HEK293 (cell line): Measurements from ENCODE around the gene CIPC.

Experiments
- CTCF ChIA-PET: fragments of 350-600 bp; formaldehyde crosslinking; extraction: SDS; loops from one replicate; lab custom pipeline; 2021; ENCODE audit warnings: antibody characterized with exemption; lab: Yijun Ruan, JAX
- POLR2A ChIA-PET: fragments of 300-600 bp; formaldehyde crosslinking; extraction: SDS; loops from one replicate; lab custom pipeline; 2020; ENCODE audit warnings: antibody characterized with exemption, inconsistent platforms; lab: Yijun Ruan, JAX
- H3K27ac ChIP-seq: fragments of 200-500 bp; sonication (Bioruptor generic); 2 replicates; pipeline ENCODE4 v1.5.1; 2014; ENCODE audit warnings: low read depth, low read length, control low read depth, inconsistent platforms; ENCODE audit errors: extremely low read depth
- H3K36me3 ChIP-seq, 2 experiments: fragments of 200-500 bp in 1 of 2; sonication (Bioruptor generic) in 1 of 2; 1 replicate in 1 of 2; 2 replicates in 1 of 2; pipeline ENCODE4 v1.5.1; 2014 to 2017; ENCODE audit warnings: inconsistent platforms in 2 of 2, low read length in 2 of 2; ENCODE audit not compliant: control insufficient read depth in 2 of 2, insufficient read depth in 1 of 2
- H3K4me1 ChIP-seq: fragments of 200-500 bp; sonication (Bioruptor generic); 2 replicates; pipeline ENCODE4 v1.5.1; 2014; ENCODE audit warnings: mild to moderate bottlenecking, low read length, inconsistent platforms; ENCODE audit not compliant: control insufficient read depth, insufficient read depth
- H3K4me3 ChIP-seq: 2 replicates; pipeline ENCODE4 v1.5.1; 2011; ENCODE audit warnings: low read depth, mild to moderate bottlenecking, control low read depth, low read length, moderate library complexity
- H3K9me3 ChIP-seq: fragments of 200-500 bp; sonication (Bioruptor generic); 2 replicates; pipeline ENCODE4 v1.5.1; 2014; ENCODE audit warnings: low read depth, low read length, inconsistent platforms; ENCODE audit not compliant: control insufficient read depth, insufficient read depth
- GFI1B ChIP-seq: fragments of 450-650 bp; formaldehyde crosslinking; IDR thresholded peaks from 2 replicates; pipeline ENCODE4 v1.5.1; 2016; ENCODE audit warnings: missing biosample characterization, missing genetic modification characterization
- GLIS2 ChIP-seq: fragments of 450-650 bp; formaldehyde crosslinking; IDR thresholded peaks from 2 replicates; pipeline ENCODE4 v1.5.1; 2016; ENCODE audit warnings: missing biosample characterization, missing genetic modification characterization
- HOXC10 ChIP-seq: sonication (generic); formaldehyde crosslinking; IDR thresholded peaks from 2 replicates; pipeline ENCODE4 v1.8.1; 2023; ENCODE audit warnings: mild to moderate bottlenecking, missing genetic modification reagents
- PRDM1 ChIP-seq: fragments of 450-650 bp; formaldehyde crosslinking; IDR thresholded peaks from 2 replicates; pipeline ENCODE4; 2016; ENCODE audit warnings: missing biosample characterization, missing genetic modification characterization
- ZBTB21 ChIP-seq: fragments of 450-650 bp; formaldehyde crosslinking; IDR thresholded peaks from 2 replicates; pipeline ENCODE4 v1.5.1; 2017; ENCODE audit warnings: missing biosample characterization, missing genetic modification characterization
- ZNF155 ChIP-seq: fragments of 450-650 bp; formaldehyde crosslinking; IDR thresholded peaks from 2 replicates; pipeline ENCODE4 v1.5.1; 2016; ENCODE audit warnings: missing biosample characterization, missing genetic modification characterization
- ZNF292 ChIP-seq: fragments of 450-650 bp; formaldehyde crosslinking; IDR thresholded peaks from 2 replicates; pipeline ENCODE4 v1.5.1; 2016; ENCODE audit warnings: low read depth, missing biosample characterization, missing genetic modification characterization, borderline replicate concordance
- ZNF311 ChIP-seq: fragments of 450-650 bp; formaldehyde crosslinking; IDR thresholded peaks from 2 replicates; pipeline ENCODE4 v1.5.1; 2017; ENCODE audit warnings: missing biosample characterization, missing genetic modification characterization, borderline replicate concordance
- ZNF324 ChIP-seq: fragments of 450-650 bp; formaldehyde crosslinking; IDR thresholded peaks from 2 replicates; pipeline ENCODE4 v1.5.1; 2016; ENCODE audit warnings: missing biosample characterization, missing genetic modification characterization
- ZNF549 ChIP-seq: fragments of 450-650 bp; IDR thresholded peaks from 2 replicates; pipeline ENCODE4 v1.5.1; 2018; ENCODE audit warnings: missing biosample characterization, missing genetic modification characterization, mild to moderate bottlenecking, inconsistent platforms, moderate library complexity
- TF ChIP-seq, protein P1 (sequence below): fragments of 450-650 bp; formaldehyde crosslinking; conservative IDR thresholded peaks from 2 replicates; pipeline ENCODE4 v1.5.1; 2016; ENCODE audit warnings: low read depth, missing biosample characterization, missing genetic modification characterization
- TF ChIP-seq, protein P2 (sequence below): fragments of 450-650 bp; formaldehyde crosslinking; IDR thresholded peaks from 2 replicates; pipeline ENCODE4 v1.5.1; 2017; ENCODE audit warnings: missing biosample characterization, missing genetic modification characterization
- TF ChIP-seq, protein P3 (sequence below): fragments of 450-650 bp; formaldehyde crosslinking; IDR thresholded peaks from 2 replicates; pipeline ENCODE4 v1.5.0; 2017; ENCODE audit warnings: missing biosample characterization, missing genetic modification characterization, borderline replicate concordance
- TF ChIP-seq, protein P4 (sequence below): fragments of 450-650 bp; formaldehyde crosslinking; IDR thresholded peaks from 2 replicates; pipeline ENCODE4 v1.5.1; 2016; ENCODE audit warnings: missing biosample characterization, missing genetic modification characterization
- TF ChIP-seq, protein P5 (sequence below): fragments of 450-650 bp; formaldehyde crosslinking; IDR thresholded peaks from 2 replicates; pipeline ENCODE4 v1.5.1; 2016; ENCODE audit warnings: missing biosample characterization, missing genetic modification characterization

CIPC gene

DNA sequence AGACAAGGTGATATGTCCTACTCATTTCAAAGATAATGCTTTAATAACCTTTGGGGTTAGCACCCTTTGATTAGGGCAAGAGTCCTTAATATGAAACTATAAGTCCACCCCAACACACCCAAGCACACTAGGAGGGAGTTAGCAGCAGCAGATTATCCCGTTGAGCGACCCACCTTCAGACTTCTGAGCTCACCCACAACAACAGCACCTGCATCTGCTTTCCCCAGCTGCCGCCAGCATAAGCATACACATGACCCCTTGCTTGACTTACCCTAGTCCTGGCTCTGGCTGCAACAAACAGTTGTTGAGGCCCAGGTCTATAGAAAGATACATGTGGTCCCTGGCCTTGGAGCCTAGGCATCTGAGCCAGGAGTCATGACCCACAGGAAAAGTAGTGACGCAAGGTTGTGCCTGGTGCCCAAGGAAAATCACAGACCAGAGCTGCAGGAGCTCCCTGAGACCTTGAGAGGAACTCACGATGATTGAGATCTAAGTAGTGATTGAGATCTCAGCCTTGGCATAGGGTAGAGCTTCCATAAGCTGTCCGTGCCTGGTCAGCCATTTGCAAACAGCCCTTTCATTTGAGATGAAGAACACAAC lies 24.6 kb downstream of the CIPC start:
- Histone ChIP-seq H3K36me3 (peaks cover 0 to 6% of the 10 kb centered on the region in 2 experiments; a peak in 2 of 3 replicates), H3K4me3 (no peak overlapping the region), H3K4me1 (no peaks in the 10 kb centered on the region; the same call in 1 of the 2 replicates), H3K9me3 (no peaks in the 10 kb centered on the region), H3K27ac (no peak overlapping the region)
- TF ChIP-seq, protein P1, sequence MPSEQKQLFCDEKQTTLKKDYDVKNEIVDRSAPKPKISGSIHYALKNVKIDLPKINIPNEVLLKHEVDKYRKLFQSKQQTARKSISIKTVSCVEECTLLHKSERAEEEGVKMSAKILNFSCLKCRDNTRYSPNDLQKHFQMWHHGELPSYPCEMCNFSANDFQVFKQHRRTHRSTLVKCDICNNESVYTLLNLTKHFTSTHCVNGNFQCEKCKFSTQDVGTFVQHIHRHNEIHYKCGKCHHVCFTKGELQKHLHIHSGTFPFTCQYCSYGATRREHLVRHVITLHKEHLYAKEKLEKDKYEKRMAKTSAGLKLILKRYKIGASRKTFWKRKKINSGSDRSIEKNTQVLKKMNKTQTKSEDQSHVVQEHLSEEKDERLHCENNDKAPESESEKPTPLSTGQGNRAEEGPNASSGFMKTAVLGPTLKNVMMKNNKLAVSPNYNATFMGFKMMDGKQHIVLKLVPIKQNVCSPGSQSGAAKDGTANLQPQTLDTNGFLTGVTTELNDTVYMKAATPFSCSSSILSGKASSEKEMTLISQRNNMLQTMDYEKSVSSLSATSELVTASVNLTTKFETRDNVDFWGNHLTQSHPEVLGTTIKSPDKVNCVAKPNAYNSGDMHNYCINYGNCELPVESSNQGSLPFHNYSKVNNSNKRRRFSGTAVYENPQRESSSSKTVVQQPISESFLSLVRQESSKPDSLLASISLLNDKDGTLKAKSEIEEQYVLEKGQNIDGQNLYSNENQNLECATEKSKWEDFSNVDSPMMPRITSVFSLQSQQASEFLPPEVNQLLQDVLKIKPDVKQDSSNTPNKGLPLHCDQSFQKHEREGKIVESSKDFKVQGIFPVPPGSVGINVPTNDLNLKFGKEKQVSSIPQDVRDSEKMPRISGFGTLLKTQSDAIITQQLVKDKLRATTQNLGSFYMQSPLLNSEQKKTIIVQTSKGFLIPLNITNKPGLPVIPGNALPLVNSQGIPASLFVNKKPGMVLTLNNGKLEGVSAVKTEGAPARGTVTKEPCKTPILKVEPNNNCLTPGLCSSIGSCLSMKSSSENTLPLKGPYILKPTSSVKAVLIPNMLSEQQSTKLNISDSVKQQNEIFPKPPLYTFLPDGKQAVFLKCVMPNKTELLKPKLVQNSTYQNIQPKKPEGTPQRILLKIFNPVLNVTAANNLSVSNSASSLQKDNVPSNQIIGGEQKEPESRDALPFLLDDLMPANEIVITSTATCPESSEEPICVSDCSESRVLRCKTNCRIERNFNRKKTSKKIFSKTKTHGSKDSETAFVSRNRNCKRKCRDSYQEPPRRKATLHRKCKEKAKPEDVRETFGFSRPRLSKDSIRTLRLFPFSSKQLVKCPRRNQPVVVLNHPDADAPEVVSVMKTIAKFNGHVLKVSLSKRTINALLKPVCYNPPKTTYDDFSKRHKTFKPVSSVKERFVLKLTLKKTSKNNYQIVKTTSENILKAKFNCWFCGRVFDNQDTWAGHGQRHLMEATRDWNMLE: no peak
- TF ChIP-seq ZNF311 (tag by site-specific recombination) (no peak), ZNF292 (tag by site-specific recombination) (no peak)
- CTCF ChIA-PET: interaction anchor here (0.7 to 2.4 kb wide), 6 partner anchors 13 to 249 kb away, joined by 3 to 16 read pairs (median 9); no protein-coding TSS in a partner anchor
- POLR2A ChIA-PET: interaction anchor here (1.4 kb wide), 1 partner anchor 24 kb away, joined by 4 read pairs; the partner anchor contains the start of gene CIPC

DNA sequence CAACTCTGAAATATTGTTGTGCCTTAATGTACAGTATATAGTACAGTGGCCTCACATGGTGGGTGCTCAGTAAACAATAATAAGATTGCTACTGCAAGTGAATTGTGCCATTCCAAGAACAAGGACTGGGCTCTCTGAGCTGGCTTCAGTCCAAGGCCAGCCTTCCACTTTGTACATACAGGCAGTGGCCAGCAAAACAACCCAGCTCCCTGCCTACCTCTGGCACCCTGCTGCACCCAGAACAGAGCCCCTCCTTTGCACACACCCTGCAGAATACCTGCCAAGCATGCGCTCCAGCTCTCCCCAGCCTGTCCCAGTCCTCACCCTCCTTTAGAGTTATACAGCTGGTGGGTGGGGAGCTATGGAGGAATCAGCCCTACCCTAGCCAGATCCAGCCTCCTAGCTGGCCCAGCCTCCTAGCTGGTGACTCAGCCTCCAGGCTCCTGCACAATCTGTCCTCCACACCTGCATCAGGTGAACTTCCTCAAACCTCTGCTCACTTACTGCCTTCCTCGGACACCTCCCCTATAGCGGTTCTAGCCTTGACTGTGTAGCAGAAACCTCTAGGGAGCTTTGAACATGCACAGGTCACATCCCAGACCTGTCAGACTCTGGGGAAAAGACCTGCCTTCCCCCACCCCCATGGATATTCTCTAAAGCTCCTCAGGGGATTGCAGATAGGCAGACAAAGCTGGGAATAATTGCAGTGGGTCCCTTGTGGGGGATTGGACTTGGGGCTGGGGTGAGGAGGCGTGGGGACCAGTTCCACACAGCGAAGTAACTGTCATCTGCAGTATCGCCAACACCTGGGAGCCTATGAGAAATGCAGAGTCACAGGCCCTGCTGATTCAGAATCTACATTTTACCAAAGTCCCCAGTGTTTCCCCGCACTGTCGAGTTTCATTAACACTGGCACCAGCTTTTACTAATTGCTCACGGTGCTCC lies 25.6 kb downstream of the CIPC start:
- H3K9me3 ChIP-seq: no peaks in the 10 kb centered on the region
- no peaks in the 10 kb centered on the region; the same call in 1 of the 2 replicates for H3K4me1 ChIP-seq
- ChIA-PET POLR2A (interaction anchor here (1.0 to 1.4 kb wide), 2 partner anchors 11 to 25 kb away, joined by 3 to 4 read pairs; partner anchors contain the start of gene CIPC), CTCF (interaction anchor here (0.5 to 2.4 kb wide), 23 partner anchors 9 to 707 kb away, joined by 3 to 19 read pairs (median 4); partner anchors contain the start of gene ZDHHC22)
- no peak overlapping the region for H3K27ac ChIP-seq
- peaks cover 0 to 6% of the 10 kb centered on the region in 2 experiments; a peak in 2 of 3 replicates for H3K36me3 ChIP-seq
- H3K4me3 ChIP-seq: no peak overlapping the region
- no peak for TF ChIP-seq GLIS2 (tag by site-specific recombination)
- TF ChIP-seq, protein P2, sequence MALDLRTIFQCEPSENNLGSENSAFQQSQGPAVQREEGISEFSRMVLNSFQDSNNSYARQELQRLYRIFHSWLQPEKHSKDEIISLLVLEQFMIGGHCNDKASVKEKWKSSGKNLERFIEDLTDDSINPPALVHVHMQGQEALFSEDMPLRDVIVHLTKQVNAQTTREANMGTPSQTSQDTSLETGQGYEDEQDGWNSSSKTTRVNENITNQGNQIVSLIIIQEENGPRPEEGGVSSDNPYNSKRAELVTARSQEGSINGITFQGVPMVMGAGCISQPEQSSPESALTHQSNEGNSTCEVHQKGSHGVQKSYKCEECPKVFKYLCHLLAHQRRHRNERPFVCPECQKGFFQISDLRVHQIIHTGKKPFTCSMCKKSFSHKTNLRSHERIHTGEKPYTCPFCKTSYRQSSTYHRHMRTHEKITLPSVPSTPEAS (tag by site-specific recombination): no peak
- TF ChIP-seq, protein P3, sequence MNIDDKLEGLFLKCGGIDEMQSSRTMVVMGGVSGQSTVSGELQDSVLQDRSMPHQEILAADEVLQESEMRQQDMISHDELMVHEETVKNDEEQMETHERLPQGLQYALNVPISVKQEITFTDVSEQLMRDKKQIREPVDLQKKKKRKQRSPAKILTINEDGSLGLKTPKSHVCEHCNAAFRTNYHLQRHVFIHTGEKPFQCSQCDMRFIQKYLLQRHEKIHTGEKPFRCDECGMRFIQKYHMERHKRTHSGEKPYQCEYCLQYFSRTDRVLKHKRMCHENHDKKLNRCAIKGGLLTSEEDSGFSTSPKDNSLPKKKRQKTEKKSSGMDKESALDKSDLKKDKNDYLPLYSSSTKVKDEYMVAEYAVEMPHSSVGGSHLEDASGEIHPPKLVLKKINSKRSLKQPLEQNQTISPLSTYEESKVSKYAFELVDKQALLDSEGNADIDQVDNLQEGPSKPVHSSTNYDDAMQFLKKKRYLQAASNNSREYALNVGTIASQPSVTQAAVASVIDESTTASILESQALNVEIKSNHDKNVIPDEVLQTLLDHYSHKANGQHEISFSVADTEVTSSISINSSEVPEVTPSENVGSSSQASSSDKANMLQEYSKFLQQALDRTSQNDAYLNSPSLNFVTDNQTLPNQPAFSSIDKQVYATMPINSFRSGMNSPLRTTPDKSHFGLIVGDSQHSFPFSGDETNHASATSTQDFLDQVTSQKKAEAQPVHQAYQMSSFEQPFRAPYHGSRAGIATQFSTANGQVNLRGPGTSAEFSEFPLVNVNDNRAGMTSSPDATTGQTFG: no peak
- TF ChIP-seq HOXC10 (CRISPR knock-in tag): no peak
- TF ChIP-seq ZNF155 (tag by site-specific recombination): no peak
- no peak for TF ChIP-seq ZNF324
- TF ChIP-seq GFI1B (tag by site-specific recombination): no peak
- TF ChIP-seq, protein P4, sequence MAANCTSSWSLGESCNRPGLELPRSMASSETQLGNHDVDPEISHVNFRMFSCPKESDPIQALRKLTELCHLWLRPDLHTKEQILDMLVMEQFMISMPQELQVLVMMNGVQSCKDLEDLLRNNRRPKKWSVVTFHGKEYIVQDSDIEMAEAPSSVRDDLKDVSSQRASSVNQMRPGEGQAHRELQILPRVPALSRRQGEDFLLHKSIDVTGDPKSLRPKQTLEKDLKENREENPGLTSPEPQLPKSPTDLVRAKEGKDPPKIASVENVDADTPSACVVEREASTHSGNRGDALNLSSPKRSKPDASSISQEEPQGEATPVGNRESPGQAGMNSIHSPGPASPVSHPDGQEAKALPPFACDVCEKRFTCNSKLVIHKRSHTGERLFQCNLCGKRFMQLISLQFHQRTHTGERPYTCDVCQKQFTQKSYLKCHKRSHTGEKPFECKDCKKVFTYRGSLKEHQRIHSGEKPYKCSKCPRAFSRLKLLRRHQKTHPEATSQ (tag by site-specific recombination): no peak
- TF ChIP-seq, protein P5, sequence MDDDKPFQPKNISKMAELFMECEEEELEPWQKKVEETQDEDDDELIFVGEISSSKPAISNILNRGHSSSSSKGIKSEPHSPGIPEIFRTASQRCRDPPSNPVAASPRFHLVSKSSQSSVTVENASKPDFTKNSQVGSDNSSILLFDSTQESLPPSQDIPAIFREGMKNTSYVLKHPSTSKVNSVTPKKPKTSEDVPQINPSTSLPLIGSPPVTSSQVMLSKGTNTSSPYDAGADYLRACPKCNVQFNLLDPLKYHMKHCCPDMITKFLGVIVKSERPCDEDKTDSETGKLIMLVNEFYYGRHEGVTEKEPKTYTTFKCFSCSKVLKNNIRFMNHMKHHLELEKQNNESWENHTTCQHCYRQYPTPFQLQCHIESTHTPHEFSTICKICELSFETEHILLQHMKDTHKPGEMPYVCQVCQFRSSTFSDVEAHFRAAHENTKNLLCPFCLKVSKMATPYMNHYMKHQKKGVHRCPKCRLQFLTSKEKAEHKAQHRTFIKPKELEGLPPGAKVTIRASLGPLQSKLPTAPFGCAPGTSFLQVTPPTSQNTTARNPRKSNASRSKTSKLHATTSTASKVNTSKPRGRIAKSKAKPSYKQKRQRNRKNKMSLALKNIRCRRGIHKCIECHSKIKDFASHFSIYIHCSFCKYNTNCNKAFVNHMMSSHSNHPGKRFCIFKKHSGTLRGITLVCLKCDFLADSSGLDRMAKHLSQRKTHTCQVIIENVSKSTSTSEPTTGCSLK: no peak
- no peak for TF ChIP-seq ZBTB21
- no peak for TF ChIP-seq ZNF549 (tag by site-specific recombination)
- TF ChIP-seq PRDM1 (tag by site-specific recombination): no peak
